Activated CD8-positive, alpha-beta T cell treated with anti-CD3 and anti-CD28 coated beads for 36 hours (primary cell): ENCODE measurements around the gene TPRG1L. TPM values are rescaled to one million over a fixed set of nuclear protein-coding genes. Genes with fewer than 3 reads are reported as not detected.

ENCODE experiments used
- ATAC-seq: fragments of 200-7000 bp; cut with Tn5 transposase; one replicate; pipeline ENCODE4 v1.10.0; 2021; ENCODE audit warnings: mild to moderate bottlenecking, moderate library complexity
- CTCF ChIA-PET: fragments of 350-600 bp; sonication (Branson Sonifier 250); formaldehyde crosslinking; loops from one replicate; lab custom pipeline; 2021; ENCODE audit warnings: antibody characterized with exemption; lab: Charles Lee
- POLR2A ChIA-PET: fragments of 350-600 bp; sonication (Branson Sonifier 250); formaldehyde crosslinking; loops from one replicate; lab custom pipeline; 2021; ENCODE audit warnings: antibody characterized with exemption; lab: Charles Lee
- DNase-seq: peaks from one replicate; pipeline ENCODE4 v3.0.0-alpha.2; 2020
- H3K27ac Mint-ChIP-seq: one replicate; pipeline ENCODE4 v1.8.0; 2021; ENCODE audit warnings: mild to moderate bottlenecking, mixed read lengths
- H3K27me3 Mint-ChIP-seq: one replicate; pipeline ENCODE4 v1.8.0; 2021; ENCODE audit warnings: mixed read lengths
- H3K36me3 Mint-ChIP-seq: one replicate; pipeline ENCODE4 v1.8.0; 2021; ENCODE audit warnings: low read depth, mixed read lengths
- H3K4me1 Mint-ChIP-seq: one replicate; pipeline ENCODE4 v1.8.0; 2021; ENCODE audit warnings: low read depth, mixed read lengths
- H3K4me3 Mint-ChIP-seq: one replicate; pipeline ENCODE4 v1.8.0; 2021; ENCODE audit warnings: mild to moderate bottlenecking, moderate library complexity, mixed read lengths
- H3K9me3 Mint-ChIP-seq: one replicate; pipeline ENCODE4 v1.8.0; 2021; ENCODE audit warnings: mixed read lengths
- intact Hi-C: fragments of 100-400 bp; cut with micrococcal nuclease; formaldehyde crosslinking; loops from one replicate; pipeline ENCODE4 v1.10.0; 2022
- total RNA-seq, 2 experiments: library from RNA; stranded (reverse); gene quantifications; one replicate each; pipeline ENCODE4 v1.2.3, GENCODE V29; 2021
- TF ChIP-seq, protein P1 (sequence below): fragments of 200-600 bp; IDR thresholded peaks from one replicate; pipeline ENCODE4 v1.8.0; 2022; ENCODE audit warnings: antibody characterized with exemption, mild to moderate bottlenecking

Gene TPRG1L
- total RNA-seq, 2 experiments from 2014 or later = 6.1 to 6.2 TPM

DNA sequence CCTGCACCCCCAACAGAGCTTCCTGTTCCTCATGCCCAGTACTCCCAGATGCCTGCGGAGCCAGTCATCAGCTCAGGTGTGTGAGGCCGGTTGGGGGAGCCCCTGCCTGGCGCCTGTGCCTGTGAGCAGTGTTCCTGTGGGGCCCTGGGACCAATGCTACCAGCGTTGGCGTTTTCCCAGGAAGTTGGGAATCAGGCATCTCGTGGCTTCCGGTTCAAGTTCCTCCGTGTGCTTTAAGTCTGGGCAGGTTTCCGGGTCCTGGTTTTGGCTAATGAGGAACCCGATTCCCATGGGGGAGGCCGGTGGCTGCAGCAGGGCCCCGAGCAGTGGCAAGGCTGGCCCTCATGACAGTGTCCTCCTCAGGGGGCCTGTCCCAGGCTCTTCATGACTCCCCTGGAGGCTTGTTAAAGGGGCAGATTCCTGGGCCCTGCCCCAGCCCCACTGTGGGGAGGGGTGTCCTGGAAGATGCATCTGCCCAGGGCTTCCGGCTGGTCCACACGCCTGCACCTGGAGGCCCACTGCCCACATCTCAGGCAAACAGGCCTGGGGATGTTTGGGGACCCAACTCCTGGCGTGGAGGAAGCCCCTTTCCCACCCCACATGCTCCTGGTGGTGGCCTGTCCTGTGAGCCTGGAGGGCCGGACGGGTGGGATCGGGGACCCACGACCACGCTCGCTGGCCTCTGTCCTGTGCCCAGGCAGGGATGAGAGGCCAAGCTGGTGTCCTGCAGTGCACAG, 53.7 kb downstream of the TPRG1L start:
- no peak overlapping the region for H3K4me3 Mint-ChIP-seq
- H3K4me1 Mint-ChIP-seq = peaks cover 18% of the 10 kb centered on the region
- ChIA-PET CTCF (no interaction called here), POLR2A (no interaction called here)
- ATAC-seq = no peak
- no peak overlapping the region for H3K27ac Mint-ChIP-seq
- peaks cover 14% of the 10 kb centered on the region for H3K27me3 Mint-ChIP-seq
- TF ChIP-seq, protein P1, sequence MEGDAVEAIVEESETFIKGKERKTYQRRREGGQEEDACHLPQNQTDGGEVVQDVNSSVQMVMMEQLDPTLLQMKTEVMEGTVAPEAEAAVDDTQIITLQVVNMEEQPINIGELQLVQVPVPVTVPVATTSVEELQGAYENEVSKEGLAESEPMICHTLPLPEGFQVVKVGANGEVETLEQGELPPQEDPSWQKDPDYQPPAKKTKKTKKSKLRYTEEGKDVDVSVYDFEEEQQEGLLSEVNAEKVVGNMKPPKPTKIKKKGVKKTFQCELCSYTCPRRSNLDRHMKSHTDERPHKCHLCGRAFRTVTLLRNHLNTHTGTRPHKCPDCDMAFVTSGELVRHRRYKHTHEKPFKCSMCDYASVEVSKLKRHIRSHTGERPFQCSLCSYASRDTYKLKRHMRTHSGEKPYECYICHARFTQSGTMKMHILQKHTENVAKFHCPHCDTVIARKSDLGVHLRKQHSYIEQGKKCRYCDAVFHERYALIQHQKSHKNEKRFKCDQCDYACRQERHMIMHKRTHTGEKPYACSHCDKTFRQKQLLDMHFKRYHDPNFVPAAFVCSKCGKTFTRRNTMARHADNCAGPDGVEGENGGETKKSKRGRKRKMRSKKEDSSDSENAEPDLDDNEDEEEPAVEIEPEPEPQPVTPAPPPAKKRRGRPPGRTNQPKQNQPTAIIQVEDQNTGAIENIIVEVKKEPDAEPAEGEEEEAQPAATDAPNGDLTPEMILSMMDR = no peak
- H3K36me3 Mint-ChIP-seq = no peaks in the 10 kb centered on the region
- DNase-seq = no peak
- intact Hi-C loops = no loop called here
- H3K9me3 Mint-ChIP-seq = no peaks in the 10 kb centered on the region

DNA sequence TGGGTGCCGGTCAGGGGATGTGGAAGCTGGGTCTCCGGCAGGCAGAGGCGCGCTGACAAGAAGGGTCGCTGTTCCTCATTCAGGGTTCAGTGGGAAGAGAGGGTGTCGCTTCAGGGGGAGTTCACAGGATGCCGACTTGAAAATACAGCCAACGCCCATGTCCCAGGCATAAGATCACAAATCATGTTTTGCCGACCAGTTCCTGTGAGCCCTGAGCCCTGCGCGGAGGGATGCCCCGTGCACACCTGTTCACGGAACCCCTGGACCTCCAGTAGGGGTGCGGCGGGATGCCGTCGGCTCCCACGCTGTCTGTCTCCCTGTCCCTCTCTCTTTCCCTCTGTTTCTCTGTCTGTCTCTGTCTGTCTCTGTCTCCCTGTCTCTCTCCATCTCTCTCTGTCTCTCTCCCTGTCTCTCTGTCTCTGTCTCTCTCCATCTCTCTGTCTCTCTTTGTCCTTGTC, 54.3 kb downstream of the TPRG1L start:
- Mint-ChIP-seq H3K4me1 (peaks cover 17% of the 10 kb centered on the region), H3K27me3 (peaks cover 14% of the 10 kb centered on the region), H3K27ac (no peak overlapping the region), H3K4me3 (no peak overlapping the region), H3K36me3 (no peaks in the 10 kb centered on the region), H3K9me3 (no peaks in the 10 kb centered on the region)
- CTCF ChIA-PET = no interaction called here
- ATAC-seq = no peak
- POLR2A ChIA-PET = no interaction called here
- TF ChIP-seq, protein P1 = no peak
- no peak for DNase-seq
- intact Hi-C loops = no loop called here

Other genes starting within 250 kb of the TPRG1L start
- not detected for gene ARHGEF16, start 170.3 kb upstream of the TPRG1L start, total RNA-seq
- gene MEGF6, start 13.5 kb upstream of the TPRG1L start, total RNA-seq = 1 to 10 TPM; 2.0 to 2.5 TPM
- 10 to 100 TPM; 34.2 to 35.4 TPM for gene WRAP73, start 25.1 kb downstream of the TPRG1L start, total RNA-seq
- under 1 TPM; 0.60 to 0.68 TPM for gene TP73, start 27.5 kb downstream of the TPRG1L start, total RNA-seq
- not detected for gene CCDC27, start 127.4 kb downstream of the TPRG1L start, total RNA-seq
- gene SMIM1, start 147.7 kb downstream of the TPRG1L start, total RNA-seq = 1 to 10 TPM; 1.5 to 2.2 TPM
- 10 to 100 TPM; 32.6 to 33.1 TPM for gene LRRC47, start 171.5 kb downstream of the TPRG1L start, total RNA-seq
- 10 to 100 TPM; 29.3 to 29.8 TPM for gene CEP104, start 232.2 kb downstream of the TPRG1L start, total RNA-seq
- 1 to 10 TPM; 9.3 to 9.7 TPM for gene DFFB, start 232.5 kb downstream of the TPRG1L start, total RNA-seq